CD4-positive, alpha-beta T cell (primary cell): ENCODE measurements around the gene ICA1. TPM values are rescaled to one million over a fixed set of nuclear protein-coding genes. Genes with fewer than 3 reads are reported as not detected.

Experiments used
- ATAC-seq: fragments of 200-7000 bp; cut with Tn5 transposase; one replicate; pipeline ENCODE4 v1.10.0; 2022; ENCODE audit warnings: mild to moderate bottlenecking; ENCODE audit not compliant: poor library complexity
- CTCF ChIA-PET: fragments of 350-600 bp; sonication (Branson Sonifier 250); formaldehyde crosslinking; loops from one replicate; lab custom pipeline; 2021; ENCODE audit warnings: antibody characterized with exemption, inconsistent platforms; lab: Charles Lee
- POLR2A ChIA-PET: fragments of 350-600 bp; sonication (Branson Sonifier 250); formaldehyde crosslinking; loops from one replicate; lab custom pipeline; 2021; ENCODE audit warnings: antibody characterized with exemption, inconsistent platforms; lab: Charles Lee
- DNase-seq, 14 experiments: peaks; one replicate each; pipeline ENCODE4 v3.0.0-alpha.2; 2013 to 2020; ENCODE audit warnings: mixed read lengths in 2 of 14
- H3K27ac ChIP-seq, 2 donors: one replicate each; pipeline versions ENCODE4 v1.5.1 to v1.7.0; 2013; ENCODE audit warnings: low read length in 2 of 2, low read depth in 1 of 2, mild to moderate bottlenecking in 1 of 2
- H3K27me3 ChIP-seq, 2 experiments: 1 replicate in 1 of 2; 2 replicates in 1 of 2; pipeline versions ENCODE4 v1.6.1 to v1.7.0; 2013; ENCODE audit warnings: low read length in 2 of 2, control low read depth in 1 of 2, mild to moderate bottlenecking in 1 of 2, moderate library complexity in 1 of 2; ENCODE audit not compliant: insufficient read depth in 2 of 2, control insufficient read depth in 1 of 2
- H3K36me3 ChIP-seq: one replicate; pipeline ENCODE4 v1.6.1; 2013; ENCODE audit warnings: low read length, control low read depth; ENCODE audit not compliant: insufficient read depth
- H3K4me1 ChIP-seq: one replicate; pipeline ENCODE4 v1.6.1; 2013; ENCODE audit warnings: low read length, control low read depth; ENCODE audit not compliant: insufficient read depth
- H3K4me3 ChIP-seq: one replicate; pipeline ENCODE4 v1.5.1; 2013; ENCODE audit warnings: mild to moderate bottlenecking, low read length, moderate library complexity
- H3K9me3 ChIP-seq, 2 experiments: 1 replicate in 1 of 2; 2 replicates in 1 of 2; pipeline versions ENCODE4 v1.6.1 to v1.7.0; 2013; ENCODE audit warnings: low read length in 2 of 2, mild to moderate bottlenecking in 2 of 2, control low read depth in 1 of 2, moderate library complexity in 1 of 2; ENCODE audit not compliant: control insufficient read depth in 1 of 2, insufficient read depth in 1 of 2
- H3K27ac Mint-ChIP-seq: one replicate; pipeline ENCODE4 v1.8.0; 2020; ENCODE audit warnings: mixed read lengths
- H3K27me3 Mint-ChIP-seq: one replicate; pipeline ENCODE4 v1.8.0; 2021; ENCODE audit warnings: mixed read lengths
- H3K36me3 Mint-ChIP-seq: one replicate; pipeline ENCODE4 v1.8.0; 2021; ENCODE audit warnings: low read depth, mixed read lengths
- H3K4me1 Mint-ChIP-seq: one replicate; pipeline ENCODE4 v1.8.0; 2021; ENCODE audit warnings: low read depth, mixed read lengths
- H3K4me3 Mint-ChIP-seq: one replicate; pipeline ENCODE4 v1.8.0; 2020; ENCODE audit warnings: mild to moderate bottlenecking, mixed read lengths
- H3K9me3 Mint-ChIP-seq: one replicate; pipeline ENCODE4 v1.8.0; 2020; ENCODE audit warnings: mixed read lengths
- intact Hi-C, 2 experiments: fragments of 100-400 bp; cut with DNase I in 1 of 2; cut with micrococcal nuclease in 1 of 2; formaldehyde crosslinking; loops; one replicate each; pipeline versions ENCODE4 v1.15.1 to v1.9.0; 2023 to 2025; cut with DNase I, micrococcal nuclease
- total RNA-seq, 174 experiments: library from RNA in 2 of 174; stranded (reverse) in 2 of 174; gene quantifications; one replicate each; pipeline ENCODE4 v1.2.3 and lab custom pipeline; 2021 to 2026
- TF ChIP-seq, protein P1 (sequence below): fragments of 200-600 bp; IDR thresholded peaks from one replicate; pipeline ENCODE4 v1.8.0; 2022; ENCODE audit warnings: antibody characterized with exemption, mild to moderate bottlenecking

The ICA1 gene
- total RNA-seq, 2 experiments from 2014 or later, result 0.95 to 1.7 TPM

DNA sequence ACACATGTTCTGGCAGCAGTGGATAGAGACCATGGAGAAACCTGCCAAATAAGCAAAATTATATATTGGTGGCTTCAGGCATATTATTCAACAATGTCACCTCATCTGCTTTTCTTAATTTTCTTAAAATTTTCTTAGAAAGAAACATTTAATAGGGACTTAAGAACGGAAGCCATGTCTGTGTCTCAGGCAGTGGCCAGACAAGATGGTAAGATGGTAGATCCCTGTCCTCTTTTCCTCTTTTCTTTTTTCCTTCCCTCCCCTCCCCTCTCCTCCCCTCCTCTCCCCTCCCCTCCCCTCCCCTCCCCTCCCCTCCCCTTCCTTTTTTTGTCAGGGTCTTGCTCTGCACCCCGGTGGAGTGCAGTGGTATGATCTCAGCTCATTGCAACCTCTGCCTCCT lies 24.2 kb upstream of the ICA1 start:
- Histone ChIP-seq H3K9me3 (no peaks in the 10 kb centered on the region), H3K27ac (no peak overlapping the region), H3K27me3 (no peaks in the 10 kb centered on the region), H3K36me3 (no peaks in the 10 kb centered on the region), H3K4me3 (no peak overlapping the region), H3K4me1 (no peaks in the 10 kb centered on the region)
- TF ChIP-seq, protein P1, sequence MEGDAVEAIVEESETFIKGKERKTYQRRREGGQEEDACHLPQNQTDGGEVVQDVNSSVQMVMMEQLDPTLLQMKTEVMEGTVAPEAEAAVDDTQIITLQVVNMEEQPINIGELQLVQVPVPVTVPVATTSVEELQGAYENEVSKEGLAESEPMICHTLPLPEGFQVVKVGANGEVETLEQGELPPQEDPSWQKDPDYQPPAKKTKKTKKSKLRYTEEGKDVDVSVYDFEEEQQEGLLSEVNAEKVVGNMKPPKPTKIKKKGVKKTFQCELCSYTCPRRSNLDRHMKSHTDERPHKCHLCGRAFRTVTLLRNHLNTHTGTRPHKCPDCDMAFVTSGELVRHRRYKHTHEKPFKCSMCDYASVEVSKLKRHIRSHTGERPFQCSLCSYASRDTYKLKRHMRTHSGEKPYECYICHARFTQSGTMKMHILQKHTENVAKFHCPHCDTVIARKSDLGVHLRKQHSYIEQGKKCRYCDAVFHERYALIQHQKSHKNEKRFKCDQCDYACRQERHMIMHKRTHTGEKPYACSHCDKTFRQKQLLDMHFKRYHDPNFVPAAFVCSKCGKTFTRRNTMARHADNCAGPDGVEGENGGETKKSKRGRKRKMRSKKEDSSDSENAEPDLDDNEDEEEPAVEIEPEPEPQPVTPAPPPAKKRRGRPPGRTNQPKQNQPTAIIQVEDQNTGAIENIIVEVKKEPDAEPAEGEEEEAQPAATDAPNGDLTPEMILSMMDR, result no peak
- Mint-ChIP-seq H3K4me3 (no peak overlapping the region), H3K27me3 (no peaks in the 10 kb centered on the region), H3K9me3 (no peaks in the 10 kb centered on the region), H3K4me1 (no peaks in the 10 kb centered on the region), H3K27ac (no peak overlapping the region), H3K36me3 (no peaks in the 10 kb centered on the region)
- POLR2A ChIA-PET, result no interaction called here
- no peak for DNase-seq
- intact Hi-C loops, result no loop called here
- ATAC-seq, result no peak
- CTCF ChIA-PET, result no interaction called here

- CTCF ChIA-PET, result no interaction called here
- Mint-ChIP-seq H3K27me3 (no peaks in the 10 kb centered on the region), H3K27ac (no peak overlapping the region), H3K36me3 (no peaks in the 10 kb centered on the region), H3K4me1 (no peaks in the 10 kb centered on the region), H3K9me3 (no peaks in the 10 kb centered on the region), H3K4me3 (no peak overlapping the region)
- no peak for ATAC-seq
- H3K4me3 ChIP-seq, result no peak overlapping the region
- H3K27ac ChIP-seq, result no peak overlapping the region
- H3K27me3 ChIP-seq, result no peaks in the 10 kb centered on the region
- H3K36me3 ChIP-seq, result no peaks in the 10 kb centered on the region
- no peaks in the 10 kb centered on the region for H3K4me1 ChIP-seq
- no peaks in the 10 kb centered on the region for H3K9me3 ChIP-seq
- POLR2A ChIA-PET, result no interaction called here
- no peak for DNase-seq
- intact Hi-C loops, result no loop called here
- TF ChIP-seq, protein P1, result no peak
These were observed 23.2 kb upstream of the ICA1 start for GRCh38 chr7:8285155-8285554.

DNA sequence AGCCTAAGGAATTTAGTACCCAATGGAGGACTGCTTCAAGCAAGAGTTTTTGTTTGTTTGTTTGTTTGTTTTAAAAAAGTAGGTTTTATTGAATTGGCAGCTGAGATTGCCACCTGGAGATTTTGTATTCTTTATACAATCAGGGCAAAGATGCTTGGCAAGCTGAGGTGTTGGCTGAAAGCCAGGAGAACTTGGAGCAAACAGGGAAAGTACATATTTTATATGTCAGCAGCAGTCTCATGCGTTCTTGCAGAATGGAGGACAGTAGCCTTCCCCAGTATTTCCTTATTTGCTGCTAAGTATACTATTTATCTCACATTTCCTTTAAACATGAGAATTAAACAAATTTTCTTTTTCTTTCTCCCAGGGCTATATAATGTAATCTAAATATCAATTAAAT lies 22.6 kb upstream of the ICA1 start:
- no peaks in the 10 kb centered on the region for H3K4me1 ChIP-seq
- no peaks in the 10 kb centered on the region for H3K36me3 ChIP-seq
- ATAC-seq (no peak), DNase-seq (no peak)
- intact Hi-C loops, result no loop called here
- H3K4me3 Mint-ChIP-seq, result no peak overlapping the region
- H3K4me1 Mint-ChIP-seq, result no peaks in the 10 kb centered on the region
- no peaks in the 10 kb centered on the region for H3K27me3 Mint-ChIP-seq
- no peak overlapping the region for H3K27ac Mint-ChIP-seq
- no peaks in the 10 kb centered on the region for H3K36me3 Mint-ChIP-seq
- H3K9me3 Mint-ChIP-seq, result no peaks in the 10 kb centered on the region
- no peaks in the 10 kb centered on the region for H3K9me3 ChIP-seq
- POLR2A ChIA-PET, result no interaction called here
- TF ChIP-seq, protein P1, result no peak
- no peak overlapping the region for H3K27ac ChIP-seq
- H3K27me3 ChIP-seq, result no peaks in the 10 kb centered on the region
- CTCF ChIA-PET, result no interaction called here
- no peak overlapping the region for H3K4me3 ChIP-seq
